GM12878 (cell line): Measurements from ENCODE around the gene C9orf153. TPM values are rescaled to one million over a fixed set of nuclear protein-coding genes. Genes with fewer than 3 reads are reported as not detected.

Experiments used
- ATAC-seq: fragments of 200-7000 bp; cut with Tn5 transposase; 3 replicates; pipeline ENCODE4 v1.9.1; 2020; ENCODE audit warnings: mild to moderate bottlenecking, moderate library complexity
- BruUV-seq: library from RNA; stranded (reverse); fragments of 400-500 nt; replicated peaks from 2 replicates; lab custom pipeline; 2021; lab: Mats Ljungman, UMichigan
- CTCF ChIA-PET: fragments of 300-600 bp; sonication (Branson Sonifier 250); formaldehyde crosslinking; extraction: SDS; loops from one replicate; lab custom pipeline; 2021; ENCODE audit warnings: inconsistent platforms; lab: Yijun Ruan, JAX
- POLR2A ChIA-PET: fragments of 350-600 bp; formaldehyde crosslinking; extraction: SDS; loops from one replicate; lab custom pipeline; 2021; ENCODE audit warnings: inconsistent platforms; lab: Charles Lee
- RAD21 ChIA-PET: fragments of 300-600 bp; sonication (Branson Sonifier 250); formaldehyde crosslinking; loops from one replicate; lab custom pipeline; 2023; ENCODE audit warnings: antibody characterized with exemption; ENCODE audit not compliant: unreplicated experiment; lab: Charles Lee
- SMC1A ChIA-PET: fragments of 300-600 bp; sonication (Branson Sonifier 250); formaldehyde crosslinking; loops from one replicate; lab custom pipeline; 2023; ENCODE audit not compliant: unreplicated experiment, uncharacterized antibody; lab: Charles Lee
- DNase-seq: peaks from one replicate; pipeline ENCODE4 v3.0.0-alpha.2; 2011; ENCODE audit warnings: low read depth, low spot score
- FAIRE-seq: peaks from 3 replicates; lab custom pipeline; 2011; peaks lifted over from hg19 to GRCh38; lab: Jason Lieb, UNC
- H2AFZ ChIP-seq: 2 replicates; pipeline ENCODE4 v1.6.0; 2011; ENCODE audit warnings: low read depth, low read length, control low read depth; ENCODE audit not compliant: control insufficient read depth
- H3K27ac ChIP-seq: 2 replicates; pipeline ENCODE4 v1.5.1; 2011; ENCODE audit warnings: control low read depth; ENCODE audit not compliant: control insufficient read depth, insufficient read depth
- H3K27me3 ChIP-seq, 2 experiments: replicated peaks in 1 of 2; 2 replicates each; pipeline versions ENCODE4 v1.6.0 to v1.6.1; 2011; ENCODE audit warnings: low read length in 1 of 2; ENCODE audit not compliant: control insufficient read depth in 2 of 2, insufficient read depth in 2 of 2
- H3K36me3 ChIP-seq, 2 experiments: 2 replicates each; pipeline ENCODE4 v1.5.1; 2011; ENCODE audit warnings: low read length in 1 of 2; ENCODE audit not compliant: control insufficient read depth in 2 of 2, insufficient read depth in 2 of 2
- H3K4me1 ChIP-seq: 2 replicates; pipeline ENCODE4 v1.6.1; 2011; ENCODE audit warnings: mild to moderate bottlenecking, low read length, moderate library complexity, mixed read lengths; ENCODE audit not compliant: control insufficient read depth, insufficient read depth
- H3K4me2 ChIP-seq: 2 replicates; pipeline ENCODE4 v1.6.0; 2011; ENCODE audit warnings: control low read depth; ENCODE audit not compliant: control insufficient read depth, insufficient read depth
- H3K4me3 ChIP-seq: fragments of 200-600 bp; sonication (generic); 2 replicates; pipeline ENCODE4 v1.5.1; 2016
- H3K79me2 ChIP-seq: 2 replicates; pipeline ENCODE4 v1.6.0; 2011; ENCODE audit warnings: low read length; ENCODE audit not compliant: control insufficient read depth, insufficient read depth
- H3K9ac ChIP-seq: 2 replicates; pipeline ENCODE4 v1.8.0; 2011; ENCODE audit warnings: low read length, control low read depth, mixed read lengths; ENCODE audit not compliant: control insufficient read depth, insufficient read depth
- H3K9me3 ChIP-seq: replicated peaks from 3 replicates; pipeline ENCODE4 v1.5.1; 2011; ENCODE audit warnings: mild to moderate bottlenecking, low read length; ENCODE audit not compliant: control insufficient read depth, insufficient read depth
- H4K20me1 ChIP-seq: 2 replicates; pipeline ENCODE4 v1.6.0; 2011; ENCODE audit not compliant: control insufficient read depth, insufficient read depth
- ASH2L ChIP-seq: fragments of 300-600, 200-600 bp; sonication (generic); IDR thresholded peaks from 2 replicates; pipeline ENCODE4 v1.6.1; 2017; ENCODE audit warnings: low read depth, mild to moderate bottlenecking, borderline replicate concordance
- BACH1 ChIP-seq: fragments of 450-650 bp; IDR thresholded peaks from 2 replicates; pipeline ENCODE4 v1.6.1; 2017; ENCODE audit warnings: mild to moderate bottlenecking, borderline replicate concordance
- BCL11A ChIP-seq: IDR thresholded peaks from 2 replicates; pipeline ENCODE4 v1.6.1; 2011; ENCODE audit warnings: low read depth, low read length
- FOXK2 ChIP-seq: fragments of 450-650 bp; IDR thresholded peaks from 2 replicates; pipeline ENCODE4 v1.6.1; 2017; ENCODE audit warnings: mild to moderate bottlenecking, moderate library complexity
- GATAD2B ChIP-seq: fragments of 450-650 bp; conservative IDR thresholded peaks from 2 replicates; pipeline ENCODE4 v1.6.1; 2017; ENCODE audit warnings: low read depth, mild to moderate bottlenecking, moderate library complexity
- IRF4 ChIP-seq: IDR thresholded peaks from 2 replicates; pipeline ENCODE4 v1.6.1; 2011; ENCODE audit warnings: low read depth, low read length
- KLF5 ChIP-seq: fragments of 450-650 bp; IDR thresholded peaks from 2 replicates; pipeline ENCODE4 v1.6.1; 2014; ENCODE audit warnings: mild to moderate bottlenecking; ENCODE audit not compliant: partially characterized antibody
- PAX8 ChIP-seq: fragments of 450-650 bp; IDR thresholded peaks from 2 replicates; pipeline ENCODE4 v1.6.1; 2017; ENCODE audit warnings: mild to moderate bottlenecking, moderate library complexity
- POLR2A ChIP-seq: IDR thresholded peaks from 2 replicates; pipeline ENCODE4 v1.6.1; 2011; ENCODE audit warnings: low read depth, mild to moderate bottlenecking, low read length
- REST ChIP-seq: IDR thresholded peaks from 2 replicates; pipeline ENCODE4 v1.6.1; 2012; ENCODE audit warnings: mild to moderate bottlenecking, low read depth, low read length
- SMAD1 ChIP-seq: fragments of 450-650 bp; IDR thresholded peaks from 2 replicates; pipeline ENCODE4 v1.6.1; 2018; ENCODE audit warnings: mild to moderate bottlenecking, low read depth; ENCODE audit not compliant: partially characterized antibody
- SMAD5 ChIP-seq: IDR thresholded peaks from 2 replicates; pipeline ENCODE4 v1.6.1; 2016; ENCODE audit warnings: antibody characterized with exemption, low read depth
- STAT1 ChIP-seq: fragments of 450-650 bp; conservative IDR thresholded peaks from 2 replicates; pipeline ENCODE4 v1.6.1; 2014; ENCODE audit warnings: antibody characterized with exemption, mild to moderate bottlenecking
- ZNF622 ChIP-seq: fragments of 450-650 bp; IDR thresholded peaks from 2 replicates; pipeline ENCODE4 v1.6.1; 2017; ENCODE audit warnings: mild to moderate bottlenecking, inconsistent platforms
- WGBS: methylation state at CpG from one replicate; pipeline ENCODE4 v1.1.6; 2016; ENCODE audit warnings: low lambda C conversion rate; ENCODE audit not compliant: insufficient replicate concordance, insufficient coverage; ENCODE audit errors: missing lambda C conversion rate; 5-methylcytosine and 5-hydroxymethylcytosine counted together
- in situ Hi-C: fragments of 300-500 bp; cut with MboI; formaldehyde crosslinking; loops from 9 replicates; pipeline ENCODE4 v1.14.3; 2018; ENCODE audit warnings: mixed read lengths
- intact Hi-C: fragments of 100-400 bp; cut with micrococcal nuclease; formaldehyde crosslinking; loops from one replicate; pipeline ENCODE4 v1.14.2; 2022; ENCODE audit not compliant: unreplicated experiment
- polyA plus RNA-seq, 11 experiments: library from polyadenylated mRNA; depleted of rRNA in 4 of 11; unstranded in 6 of 11; stranded (reverse) in 5 of 11; fragments of >200 nt; fragmentation: Nextera tagmentation in 4 of 11; fragmentation: Illumina TruSeq in 1 of 11; extraction: Ambion mirVana in 4 of 11; extraction: Trizol in 1 of 11; gene quantifications; 1 replicate in 1 of 11; 2 replicates in 10 of 11; pipeline versions ENCODE4 v1.2.1 to v1.2.3, GENCODE V29; 2011 to 2016; ENCODE audit warnings: inconsistent platforms in 2 of 11, missing spikeins in 2 of 11, low read depth in 1 of 11
- total RNA-seq, 4 experiments: library from RNA; depleted of rRNA in 3 of 4; stranded (reverse); fragments of >200 nt in 3 of 4; fragmentation: Illumina TruSeq in 1 of 4; extraction: Trizol in 1 of 4; gene quantifications; 2 replicates each; pipeline versions ENCODE4 v1.2.1 to v1.2.3, GENCODE V29; 2013 to 2021

Gene C9orf153
- total and polyA plus RNA-seq, 10 of the 15 experiments (the other 5 are each of a cell fraction or from before 2014, with no cell fraction given): 0.03 to 1.2 (median 0.18) TPM; not detected in 1

DNA sequence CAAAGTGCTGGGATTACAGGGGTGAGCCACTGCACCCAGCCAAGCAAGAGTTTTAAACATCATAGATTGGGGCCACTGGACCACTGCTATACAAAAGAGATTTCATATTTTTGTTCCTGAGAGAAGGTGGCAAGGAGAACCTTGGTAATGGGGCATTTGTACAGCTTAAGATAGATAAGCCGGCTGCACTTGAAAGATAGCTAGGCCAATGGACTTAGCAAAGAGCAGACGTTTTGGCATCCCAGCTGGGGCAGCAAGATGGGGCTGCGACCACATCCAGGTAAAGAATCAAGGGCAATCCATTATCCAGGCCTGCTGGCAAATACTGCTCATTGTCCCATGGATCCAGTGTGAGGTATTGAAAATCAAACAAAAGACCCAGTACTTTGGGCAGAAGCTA lies 26.8 kb upstream of the C9orf153 start:
- RAD21 ChIA-PET: no interaction called here
- no peak for FAIRE-seq
- Histone ChIP-seq H4K20me1 (no peaks in the 10 kb centered on the region; the same call in 1 of the 2 replicates), H3K27ac (no peak overlapping the region), H2AFZ (no peak overlapping the region), H3K36me3 (peaks cover 0 to 14% of the 10 kb centered on the region in 2 experiments; a peak in 3 of 4 replicates), H3K4me3 (no peak overlapping the region), H3K9ac (no peak overlapping the region), H3K9me3 (no peaks in the 10 kb centered on the region), H3K79me2 (peaks cover 6% of the 10 kb centered on the region), H3K4me2 (no peak overlapping the region), H3K27me3 (no peaks in the 10 kb centered on the region), H3K4me1 (peaks cover 5% of the 10 kb centered on the region; the same call in 1 of the 2 replicates)
- SMC1A ChIA-PET: interaction anchor here (0.8 kb wide), 1 partner anchor 8 kb away, joined by 3 read pairs; no protein-coding TSS in a partner anchor
- POLR2A ChIA-PET: no interaction called here
- no peak for ATAC-seq
- DNase-seq: no peak
- in situ Hi-C loops (loop anchor here (25.0 kb wide), 1 partner anchor 474 kb away; no protein-coding TSS in a partner anchor), intact Hi-C loops (no loop called here)
- CTCF ChIA-PET: no interaction called here
- TF ChIP-seq KLF5 (no peak), PAX8 (no peak)
- 64% methylated on average over 3 of the region's 3 CpGs for WGBS
- BruUV-seq: no TSS peak

DNA sequence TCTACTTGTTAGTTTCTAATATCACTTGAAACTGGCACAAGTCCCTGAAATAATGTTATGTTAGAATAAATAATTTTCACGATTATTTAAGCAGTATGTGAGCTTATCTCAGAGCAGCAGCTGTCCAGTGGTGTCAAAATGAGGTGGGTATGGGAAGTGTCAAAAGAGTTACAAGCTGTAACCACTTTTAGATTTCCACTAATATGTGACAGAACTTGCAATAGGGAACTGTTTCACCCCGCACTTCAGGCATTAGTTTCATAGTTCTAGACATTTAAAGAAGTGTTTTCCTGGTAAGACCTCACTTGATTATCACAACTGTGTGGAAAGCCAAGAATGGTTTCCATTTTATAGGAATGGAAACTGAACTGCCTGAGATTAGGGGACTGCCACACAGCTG lies 25.8 kb upstream of the C9orf153 start:
- H3K4me1 ChIP-seq: peaks cover 5% of the 10 kb centered on the region; the same call in 1 of the 2 replicates
- CTCF ChIA-PET: no interaction called here
- no TSS peak for BruUV-seq

More for the DNA sequence above, 25.8 kb upstream of the C9orf153 start:
- no peaks in the 10 kb centered on the region; the same call in 1 of the 2 replicates for H4K20me1 ChIP-seq
- no peak overlapping the region for H2AFZ ChIP-seq
- ATAC-seq (no peak), FAIRE-seq (no peak), DNase-seq (no peak)
- ChIA-PET POLR2A (no interaction called here), RAD21 (no interaction called here), SMC1A (no interaction called here)
- H3K27me3 ChIP-seq: no peaks in the 10 kb centered on the region
- H3K36me3 ChIP-seq: peaks cover 0 to 14% of the 10 kb centered on the region in 2 experiments; a peak in 2 of 4 replicates
- no peak overlapping the region for H3K4me2 ChIP-seq
- H3K27ac ChIP-seq: no peak overlapping the region
- H3K9ac ChIP-seq: no peak overlapping the region
- in situ Hi-C loops (loop anchor here (25.0 kb wide), 1 partner anchor 473 kb away; no protein-coding TSS in a partner anchor), intact Hi-C loops (no loop called here)
- H3K79me2 ChIP-seq: peaks cover 15% of the 10 kb centered on the region
- no peak overlapping the region for H3K4me3 ChIP-seq
- TF ChIP-seq GATAD2B: no peak
- TF ChIP-seq REST: no peak
- no peak for TF ChIP-seq SMAD5
- no peak for TF ChIP-seq FOXK2
- no peak for TF ChIP-seq BACH1
- TF ChIP-seq STAT1: no peak
- TF ChIP-seq ASH2L: no peak
- TF ChIP-seq BCL11A: no peak
- no peak for TF ChIP-seq IRF4
- TF ChIP-seq POLR2A: no peak
- TF ChIP-seq ZNF622: no peak
- TF ChIP-seq SMAD1: no peak
- no peaks in the 10 kb centered on the region for H3K9me3 ChIP-seq
- WGBS: 64% methylated on average over 2 of the region's 2 CpGs
